ENCODE data around the gene LENG9. TPM values are rescaled to one million over a fixed set of nuclear protein-coding genes. Genes with fewer than 3 reads are reported as not detected.

LENG9 gene
- total RNA-seq, 4 donors from 2014 or later, result 1.1 to 16.5 (median 12.3) TPM

DNA sequence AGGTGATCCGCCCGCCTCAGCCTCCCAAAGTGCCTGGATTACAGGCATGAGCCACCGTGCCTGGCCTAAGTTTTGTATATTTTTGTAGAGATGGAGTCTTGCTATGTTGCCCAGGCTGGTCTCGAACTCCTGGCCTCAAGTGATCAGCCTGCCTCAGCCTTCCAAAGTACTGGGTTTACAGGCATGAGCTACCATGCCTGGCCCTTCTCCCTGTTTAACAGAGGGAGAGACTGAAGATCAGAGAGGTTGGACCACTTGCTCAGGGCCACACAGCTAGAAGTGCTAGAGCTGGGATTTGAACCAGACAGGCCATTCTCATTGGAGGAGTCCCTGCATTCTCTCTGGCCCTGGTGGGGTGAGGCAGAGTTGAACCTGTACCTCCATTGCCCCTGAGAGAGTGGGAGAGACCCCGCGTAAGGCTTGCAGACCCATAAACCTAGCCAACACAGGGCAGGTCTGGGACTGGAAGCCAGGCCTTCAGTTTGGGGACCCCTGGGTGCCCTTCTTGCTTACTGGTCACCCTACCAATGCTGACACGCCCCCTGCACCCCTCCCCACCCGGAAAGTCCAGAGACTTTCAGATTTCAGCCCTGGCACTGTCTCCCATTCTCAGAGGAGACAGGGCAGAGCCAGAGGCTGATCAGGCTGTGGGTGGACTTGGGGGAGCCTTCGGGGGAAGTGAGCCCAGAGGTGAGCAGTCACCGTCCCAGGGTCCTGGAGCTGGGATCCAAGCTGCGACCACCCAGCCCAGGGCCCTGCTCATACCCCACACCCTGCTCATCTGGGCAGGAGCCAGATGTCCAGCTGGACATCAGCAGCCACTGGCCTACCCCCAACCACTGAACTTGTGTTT, 35.0 kb downstream of the LENG9 start:
- Histone ChIP-seq H3K4me3 (no peak overlapping the region), H3K4me1 (peaks cover 5 to 18% (median 12%) of the 10 kb centered on the region in 4 donors), H3K9me3 (no peaks in the 10 kb centered on the region), H3K27me3 (peaks cover 66% of the 10 kb centered on the region), H3K36me3 (no peaks in the 10 kb centered on the region), H3K27ac (no peak overlapping the region)
- no peak for TF ChIP-seq POLR2A (IDR thresholded peaks at IDR 0.05)
- no peak for TF ChIP-seq EP300 (IDR thresholded peaks at IDR 0.05; ENCODE audit: low read depth)
- TF ChIP-seq CTCF (IDR thresholded peaks at IDR 0.05), result no peak
- no peak for TF ChIP-seq POLR2AphosphoS5 (IDR thresholded peaks at IDR 0.05)
- intact Hi-C loops (cut with DNase I; ENCODE audit: low total_unique reads), result no loop called here
- WGBS, 2 donors (ENCODE audit: low coverage in 1 of 2), result 69% methylated on average over 11 of the region's 11 CpGs; no CpG with 5 or more reads in 1 of the 2 donors
- no peak for DNase-seq
- in situ Hi-C loops (cut with MboI; ENCODE audit: low pct_ligation_motif_present in 1 of 4, low pct_unique_long_range_greater_than_20kb in 1 of 4, low sequenced_read_pairs in 3 of 4), result no loop called here

DNA sequence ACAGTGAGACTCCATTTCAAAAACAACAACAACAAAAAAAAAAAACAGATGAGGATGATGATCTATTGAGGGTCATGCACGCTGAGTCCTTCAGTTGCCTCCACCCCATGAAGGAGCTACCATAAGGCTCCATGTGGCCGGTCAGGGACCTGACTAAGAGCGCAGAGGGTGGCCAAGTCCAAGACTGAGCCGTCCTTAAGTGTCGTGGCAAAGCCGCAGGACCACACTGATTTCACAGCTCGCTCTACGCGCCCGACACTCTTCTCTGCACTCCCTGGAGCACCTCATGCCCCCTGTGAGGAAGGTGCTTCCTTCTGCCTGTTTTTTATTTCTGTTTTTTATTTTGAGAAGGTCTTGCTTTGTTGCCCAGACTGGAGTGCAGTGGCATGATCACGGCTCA, 36.0 kb downstream of the LENG9 start:
- Histone ChIP-seq H3K4me3 (no peak overlapping the region), H3K36me3 (no peaks in the 10 kb centered on the region), H3K27me3 (peaks cover 66% of the 10 kb centered on the region), H3K9me3 (no peaks in the 10 kb centered on the region), H3K4me1 (peaks cover 5 to 18% (median 12%) of the 10 kb centered on the region in 4 donors), H3K27ac (no peak overlapping the region)
- 83 to 86% methylated on average over 1 to 11 of the region's 11 CpGs for WGBS, 2 donors (ENCODE audit: low coverage in 1 of 2)
- intact Hi-C loops (cut with DNase I; ENCODE audit: low total_unique reads) (no loop called here), in situ Hi-C loops (cut with MboI; ENCODE audit: low pct_ligation_motif_present in 1 of 4, low pct_unique_long_range_greater_than_20kb in 1 of 4, low sequenced_read_pairs in 3 of 4) (no loop called here)
- no peak for TF ChIP-seq POLR2AphosphoS5 (IDR thresholded peaks at IDR 0.05)
- no peak for TF ChIP-seq POLR2A (IDR thresholded peaks at IDR 0.05)
- TF ChIP-seq EP300 (IDR thresholded peaks at IDR 0.05; ENCODE audit: low read depth), result no peak
- TF ChIP-seq CTCF (IDR thresholded peaks at IDR 0.05), result no peak
- DNase-seq, result no peak

DNA sequence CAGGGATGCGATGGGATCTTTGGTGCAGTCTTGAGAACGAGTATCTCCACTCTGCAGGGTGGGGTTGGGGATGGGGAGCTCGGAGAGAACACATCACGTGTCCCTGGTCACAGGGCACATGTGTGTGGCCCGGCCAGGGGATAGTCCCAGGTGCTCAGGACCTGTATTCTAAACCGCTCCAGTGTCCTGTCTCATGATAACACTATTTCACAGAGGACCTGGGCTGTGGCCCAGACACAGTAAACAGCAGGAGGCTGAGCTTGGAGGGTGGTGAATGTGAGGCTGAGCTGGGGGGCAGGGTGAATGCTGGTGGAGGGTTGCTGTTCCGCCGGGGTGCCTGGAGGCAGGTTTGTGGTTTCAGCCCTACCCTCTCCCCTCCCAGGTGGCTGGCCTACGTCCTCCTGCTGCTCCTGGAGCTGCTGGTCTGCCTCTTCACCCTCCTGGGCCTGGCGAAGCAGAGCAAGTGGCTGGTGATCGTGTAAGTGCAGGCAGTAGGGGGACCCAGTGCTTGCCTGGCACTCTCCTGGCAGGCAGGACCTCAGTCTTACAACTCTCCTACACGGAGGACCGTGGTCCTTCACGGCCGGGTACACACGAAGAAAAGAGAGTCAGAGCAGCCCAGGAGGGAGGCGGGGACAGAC, 37.2 kb downstream of the LENG9 start:
- TF ChIP-seq POLR2A (IDR thresholded peaks at IDR 0.05) (no peak), POLR2AphosphoS5 (IDR thresholded peaks at IDR 0.05) (no peak), CTCF (IDR thresholded peaks at IDR 0.05) (no peak), EP300 (IDR thresholded peaks at IDR 0.05; ENCODE audit: low read depth) (no peak)
- no peak overlapping the region for H3K27ac ChIP-seq
- no peaks in the 10 kb centered on the region for H3K9me3 ChIP-seq
- intact Hi-C loops (cut with DNase I; ENCODE audit: low total_unique reads), result no loop called here
- peaks cover 5 to 15% (median 12%) of the 10 kb centered on the region in 4 donors for H3K4me1 ChIP-seq
- 49% methylated on average over 17 of the region's 17 CpGs; no CpG with 5 or more reads in 1 of the 2 donors for WGBS, 2 donors (ENCODE audit: low coverage in 1 of 2)
- DNase-seq, result no peak
- H3K27me3 ChIP-seq, result peaks cover 62% of the 10 kb centered on the region
- in situ Hi-C loops (cut with MboI; ENCODE audit: low pct_ligation_motif_present in 1 of 4, low pct_unique_long_range_greater_than_20kb in 1 of 4, low sequenced_read_pairs in 3 of 4), result no loop called here
- no peak overlapping the region for H3K4me3 ChIP-seq
- H3K36me3 ChIP-seq, result no peaks in the 10 kb centered on the region

DNA sequence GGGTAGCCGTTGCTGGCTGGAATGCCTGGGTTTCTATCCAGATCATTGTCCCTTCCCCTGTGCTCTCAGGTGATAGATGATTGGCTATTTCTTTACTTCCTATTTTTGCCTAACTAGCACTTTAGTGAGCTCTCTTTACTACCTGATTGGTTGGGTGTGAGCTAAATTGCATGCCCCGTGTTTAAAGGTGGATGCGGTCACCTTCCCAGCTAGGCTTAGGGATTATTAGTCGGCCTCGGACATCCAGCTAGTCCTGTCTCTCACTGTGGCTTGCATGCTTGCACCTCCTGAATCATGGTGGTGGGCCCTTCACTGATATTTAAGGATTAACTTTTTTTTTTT, 38.2 kb downstream of the LENG9 start:
- Histone ChIP-seq H3K4me1 (peaks cover 2 to 9% (median 3%) of the 10 kb centered on the region in 4 donors), H3K27ac (no peak overlapping the region), H3K27me3 (peaks cover 62% of the 10 kb centered on the region), H3K4me3 (no peak overlapping the region), H3K9me3 (no peaks in the 10 kb centered on the region), H3K36me3 (no peaks in the 10 kb centered on the region)
- intact Hi-C loops (cut with DNase I; ENCODE audit: low total_unique reads) (no loop called here), in situ Hi-C loops (cut with MboI; ENCODE audit: low pct_ligation_motif_present in 1 of 4, low pct_unique_long_range_greater_than_20kb in 1 of 4, low sequenced_read_pairs in 3 of 4) (no loop called here)
- DNase-seq, result no peak
- WGBS, 2 donors (ENCODE audit: low coverage in 1 of 2), result 45 to 52% methylated on average over 5 of the region's 5 CpGs
- TF ChIP-seq POLR2A (IDR thresholded peaks at IDR 0.05), result no peak
- TF ChIP-seq POLR2AphosphoS5 (IDR thresholded peaks at IDR 0.05), result no peak
- no peak for TF ChIP-seq CTCF (IDR thresholded peaks at IDR 0.05)
- TF ChIP-seq EP300 (IDR thresholded peaks at IDR 0.05; ENCODE audit: low read depth), result no peak
